Colonic mucosa (tissue), 4 donors: ENCODE data around the gene ETV2. TPM values are rescaled to one million over a fixed set of nuclear protein-coding genes. Genes with fewer than 3 reads are reported as not detected.

Experiments used
- DNase-seq: peaks from one replicate; pipeline ENCODE4 v3.0.0-alpha.2; 2020
- H3K27ac ChIP-seq: fragments of 200-600 bp; one replicate; pipeline ENCODE4 v1.8.0; 2021
- H3K27me3 ChIP-seq: fragments of 200-600 bp; one replicate; pipeline ENCODE4 v1.8.0; 2021
- H3K36me3 ChIP-seq: fragments of 200-600 bp; one replicate; pipeline ENCODE4 v1.8.0; 2021
- H3K4me1 ChIP-seq: fragments of 200-600 bp; one replicate; pipeline ENCODE4 v1.8.0; 2021; ENCODE audit warnings: mild to moderate bottlenecking
- H3K4me3 ChIP-seq: fragments of 200-600 bp; one replicate; pipeline ENCODE4 v1.8.0; 2021
- H3K9ac ChIP-seq, 2 donors: one replicate each; pipeline ENCODE4 v1.7.0; 2013; ENCODE audit warnings: control low read depth in 2 of 2, low read depth in 2 of 2, low read length in 2 of 2
- H3K9me3 ChIP-seq: fragments of 200-600 bp; one replicate; pipeline ENCODE4 v1.8.0; 2021
- intact Hi-C: fragments of 100-400 bp; cut with DNase I; formaldehyde crosslinking; loops from one replicate; pipeline ENCODE4 v1.14.1; 2022
- total RNA-seq, 2 donors: library from RNA; stranded (reverse); fragmentation: NEBNext Ultra II Directional in 1 of 2; extraction: Animal tissue kit (Norgen Biotek cat#: 25700) in 1 of 2; gene quantifications; one replicate each; pipeline ENCODE4 v1.2.1, GENCODE V29; 2021
- TF ChIP-seq, protein P1 (sequence below): fragments of 200-600 bp; IDR thresholded peaks from one replicate; pipeline ENCODE4 v1.8.0; 2022; ENCODE audit warnings: antibody characterized with exemption, mild to moderate bottlenecking
- donor health status: healthy.
- donor health status: DM: no; HTN: no; CAD: no.
- donor health status: DM: no; HTN: no; CAD: no.

ETV2 gene
- total RNA-seq, 2 donors from 2014 or later: 1.4 to 1.9 TPM

DNA sequence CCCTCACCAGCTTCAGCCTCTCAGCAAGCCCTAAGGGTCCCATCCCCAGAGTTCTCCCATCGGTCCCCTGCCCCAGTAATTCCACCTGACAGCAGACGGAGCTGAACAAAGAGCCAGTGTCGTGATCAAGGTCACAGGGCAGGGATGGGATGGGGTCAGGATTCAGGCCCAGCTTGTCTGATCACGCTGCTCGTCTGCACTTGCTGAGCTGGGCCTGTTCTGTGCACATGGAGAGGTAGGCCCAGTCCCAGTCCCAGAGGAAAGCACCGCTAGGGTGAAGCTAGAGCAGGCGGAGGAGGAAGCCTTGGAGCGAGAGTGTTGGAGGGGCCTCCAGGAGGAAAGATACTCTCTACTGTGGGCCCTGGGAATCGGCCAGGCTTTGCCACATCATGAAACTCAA is 19.8 kb upstream of the ETV2 start:
- H3K36me3 ChIP-seq: no peaks in the 10 kb centered on the region
- H3K27me3 ChIP-seq: no peaks in the 10 kb centered on the region
- no peak for DNase-seq
- no peak overlapping the region for H3K27ac ChIP-seq
- no peak overlapping the region for H3K9ac ChIP-seq
- TF ChIP-seq, protein P1, sequence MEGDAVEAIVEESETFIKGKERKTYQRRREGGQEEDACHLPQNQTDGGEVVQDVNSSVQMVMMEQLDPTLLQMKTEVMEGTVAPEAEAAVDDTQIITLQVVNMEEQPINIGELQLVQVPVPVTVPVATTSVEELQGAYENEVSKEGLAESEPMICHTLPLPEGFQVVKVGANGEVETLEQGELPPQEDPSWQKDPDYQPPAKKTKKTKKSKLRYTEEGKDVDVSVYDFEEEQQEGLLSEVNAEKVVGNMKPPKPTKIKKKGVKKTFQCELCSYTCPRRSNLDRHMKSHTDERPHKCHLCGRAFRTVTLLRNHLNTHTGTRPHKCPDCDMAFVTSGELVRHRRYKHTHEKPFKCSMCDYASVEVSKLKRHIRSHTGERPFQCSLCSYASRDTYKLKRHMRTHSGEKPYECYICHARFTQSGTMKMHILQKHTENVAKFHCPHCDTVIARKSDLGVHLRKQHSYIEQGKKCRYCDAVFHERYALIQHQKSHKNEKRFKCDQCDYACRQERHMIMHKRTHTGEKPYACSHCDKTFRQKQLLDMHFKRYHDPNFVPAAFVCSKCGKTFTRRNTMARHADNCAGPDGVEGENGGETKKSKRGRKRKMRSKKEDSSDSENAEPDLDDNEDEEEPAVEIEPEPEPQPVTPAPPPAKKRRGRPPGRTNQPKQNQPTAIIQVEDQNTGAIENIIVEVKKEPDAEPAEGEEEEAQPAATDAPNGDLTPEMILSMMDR: no peak
- H3K4me3 ChIP-seq: no peak overlapping the region
- H3K9me3 ChIP-seq: no peaks in the 10 kb centered on the region
- intact Hi-C loops: no loop called here
- no peaks in the 10 kb centered on the region for H3K4me1 ChIP-seq

DNA sequence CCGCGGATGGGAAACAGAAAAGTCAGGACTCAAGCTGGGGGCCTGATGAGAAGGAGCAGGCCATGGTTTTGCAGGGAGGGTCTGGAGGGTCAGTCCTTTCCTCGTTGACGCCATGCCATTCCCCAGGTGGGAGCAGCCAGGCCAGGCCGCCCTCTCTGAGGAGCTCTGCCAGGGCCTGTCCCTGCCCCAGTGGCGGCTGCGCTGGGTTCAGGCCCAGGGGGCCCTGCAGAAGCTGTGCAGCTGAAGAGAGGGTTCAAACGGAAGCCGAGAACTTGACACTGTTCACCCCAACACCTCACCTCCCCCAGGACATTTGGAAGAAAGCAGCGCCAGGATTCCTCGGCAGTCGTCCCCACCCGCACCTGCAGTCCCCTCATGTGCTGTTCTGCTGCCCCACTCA is 18.8 kb upstream of the ETV2 start:
- no peak for DNase-seq
- TF ChIP-seq, protein P1: no peak

DNA sequence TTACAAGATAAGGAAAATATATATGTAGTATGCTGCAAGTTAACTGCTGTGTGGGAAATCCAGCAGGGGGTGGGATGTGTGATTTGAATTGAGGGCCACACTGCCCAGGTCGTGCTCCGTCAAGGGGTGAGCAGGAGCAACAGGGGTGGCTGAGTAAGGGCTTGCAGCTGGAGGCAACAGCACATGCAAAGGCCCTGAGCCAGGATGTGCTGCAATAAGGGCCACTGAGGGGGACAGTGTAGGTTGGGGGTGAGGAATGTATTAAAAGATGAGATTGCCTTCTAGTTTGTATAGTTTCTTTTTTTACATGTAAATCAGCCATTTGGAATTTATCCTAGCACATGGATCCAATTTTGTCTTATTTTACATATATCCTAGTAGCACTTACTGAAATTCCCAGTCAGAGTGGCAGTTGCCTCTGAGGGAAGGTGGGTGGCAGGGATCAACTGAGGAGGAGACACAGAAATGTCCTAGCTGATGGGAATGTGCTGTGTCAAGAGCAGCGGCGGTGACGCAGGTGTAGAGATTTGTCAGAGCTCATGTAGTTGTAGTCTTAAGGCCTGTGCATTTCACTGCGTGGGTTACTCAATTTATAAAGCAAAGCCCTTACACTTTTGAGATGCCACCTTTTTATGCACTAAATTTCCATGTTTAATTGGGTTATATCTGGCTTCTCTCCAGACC is 18.1 kb upstream of the ETV2 start:
- no peaks in the 10 kb centered on the region for H3K36me3 ChIP-seq
- intact Hi-C loops: no loop called here
- TF ChIP-seq, protein P1: no peak
- no peak overlapping the region for H3K9ac ChIP-seq
- H3K27ac ChIP-seq: no peak overlapping the region
- H3K4me3 ChIP-seq: no peak overlapping the region
- H3K4me1 ChIP-seq: no peaks in the 10 kb centered on the region
- no peak for DNase-seq
- H3K27me3 ChIP-seq: no peaks in the 10 kb centered on the region
- H3K9me3 ChIP-seq: no peaks in the 10 kb centered on the region

More for the DNA sequence above, 18.8 kb upstream of the ETV2 start:
- H3K9me3 ChIP-seq: no peaks in the 10 kb centered on the region
- no peaks in the 10 kb centered on the region for H3K4me1 ChIP-seq
- intact Hi-C loops: no loop called here
- no peaks in the 10 kb centered on the region for H3K27me3 ChIP-seq
- no peaks in the 10 kb centered on the region for H3K36me3 ChIP-seq
- H3K9ac ChIP-seq: no peak overlapping the region
- no peak overlapping the region for H3K4me3 ChIP-seq
- no peak overlapping the region for H3K27ac ChIP-seq

DNA sequence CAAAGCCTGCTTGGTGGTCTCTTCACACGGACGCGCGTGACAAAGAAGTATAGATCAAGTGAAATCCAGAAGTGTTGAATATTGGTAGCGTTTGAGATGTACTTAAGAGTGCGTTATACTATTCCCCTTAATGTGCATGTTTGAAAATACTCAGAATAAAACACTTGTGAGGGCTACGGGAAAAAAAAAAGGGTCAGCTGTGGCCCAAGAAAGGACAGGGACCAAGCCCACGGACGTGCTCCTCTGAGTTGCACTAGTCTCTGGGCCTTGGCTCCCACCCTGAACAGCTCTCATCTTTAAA is 13.3 kb upstream of the ETV2 start:
- peak overlapping the region; percentile 77 to 97 for H3K9ac ChIP-seq
- no peaks in the 10 kb centered on the region for H3K9me3 ChIP-seq
- TF ChIP-seq, protein P1: no peak
- peaks cover 6% of the 10 kb centered on the region for H3K4me1 ChIP-seq
- no peak for DNase-seq
- intact Hi-C loops: no loop called here
- peak overlapping the region; percentile 93 for H3K27ac ChIP-seq
- peak overlapping the region; percentile 98 for H3K4me3 ChIP-seq
- no peaks in the 10 kb centered on the region for H3K27me3 ChIP-seq
- H3K36me3 ChIP-seq: no peaks in the 10 kb centered on the region

DNA sequence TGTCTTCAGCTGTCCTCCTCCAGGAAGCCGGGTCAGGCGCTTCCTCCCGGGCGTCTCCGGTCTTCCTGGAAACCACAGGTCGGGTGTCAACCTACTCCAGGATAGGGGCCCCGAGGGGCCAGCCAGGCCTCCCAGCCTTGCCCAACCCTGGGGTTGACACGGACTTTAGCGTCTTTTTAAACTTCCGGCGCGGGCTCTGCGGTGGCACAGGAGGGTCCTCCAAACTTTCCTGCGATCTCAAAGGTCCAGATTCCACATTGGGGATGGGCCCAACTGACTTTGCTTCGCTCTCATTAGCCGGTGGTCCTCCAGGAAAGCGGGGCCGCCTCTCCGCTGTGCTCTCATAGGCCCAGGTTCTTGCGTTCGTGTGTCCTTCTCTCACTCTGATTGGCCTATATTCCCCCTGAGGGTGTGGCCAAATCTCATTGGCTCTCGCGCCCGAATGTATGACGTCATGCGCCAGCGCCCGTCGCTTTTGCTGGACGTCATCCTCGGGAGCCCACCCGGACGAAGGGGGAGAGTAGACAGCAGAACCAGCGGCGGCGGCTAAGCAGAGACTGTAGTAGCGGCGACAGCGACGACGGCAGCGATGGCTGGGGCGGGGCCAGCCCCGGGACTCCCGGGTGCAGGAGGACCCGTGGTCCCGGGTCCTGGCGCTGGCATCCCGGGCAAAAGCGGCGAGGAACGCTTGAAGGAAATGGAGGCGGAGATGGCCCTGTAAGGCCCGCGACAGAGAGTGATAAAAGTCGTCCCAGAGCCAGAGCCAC is 12.8 kb upstream of the ETV2 start, which contains the start of gene RBM42:
RBM42 (plus strand) TSS at position 472 of the 767 bp plus-strand sequence; CDS start at position 590, 118 bp downstream.
- no peaks in the 10 kb centered on the region for H3K27me3 ChIP-seq
- DNase-seq: peak; percentile 97
- H3K9me3 ChIP-seq: no peaks in the 10 kb centered on the region
- TF ChIP-seq, protein P1: no peak
- peak within 1 kb of the TSS; percentile 94 to 97 for H3K9ac ChIP-seq
- H3K4me3 ChIP-seq: peak within 1 kb of the TSS; percentile 98
- intact Hi-C loops: no loop called here
- H3K36me3 ChIP-seq: no peaks in the 10 kb centered on the region
- H3K27ac ChIP-seq: peak within 1 kb of the TSS; percentile 93
- H3K4me1 ChIP-seq: peaks cover 6% of the 10 kb centered on the region
